ENCODE measurements around the gene ZNF732.
"Not testable (repeated sequence)": the region's sequence is repeated elsewhere in the genome, so short reads cannot be mapped to it uniquely, and the experiment has no call there.

ZNF732 gene

GRCh38 chr4:304516-304915, 758 bp downstream of the ZNF732 start:
- not testable (repeated sequence) for H3K27ac Mint-ChIP-seq (ENCODE audit: low read depth)

GRCh38 chr4:302381-302780, 2.9 kb downstream of the ZNF732 start:
- DNase-seq (ENCODE audit: low spot score in 2 of 2) (no peak), ATAC-seq (replicated peaks; ENCODE audit: extremely low read depth, poor library complexity, severe bottlenecking) (no peak)
- H3K4me1 Mint-ChIP-seq = peaks cover 13% of the 10 kb centered on the region
- H3K36me3 Mint-ChIP-seq (ENCODE audit: insufficient read depth) = peaks cover 2% of the 10 kb centered on the region
- peaks cover 27% of the 10 kb centered on the region for H3K27me3 Mint-ChIP-seq
- no peak overlapping the region for H3K4me3 Mint-ChIP-seq
- H3K9me3 Mint-ChIP-seq = peaks cover 13% of the 10 kb centered on the region
- no peak overlapping the region for H3K27ac Mint-ChIP-seq (ENCODE audit: low read depth)

More at GRCh38 chr4:304516-304915, 758 bp downstream of the ZNF732 start:
- not testable (repeated sequence) for ATAC-seq (replicated peaks; ENCODE audit: extremely low read depth, poor library complexity, severe bottlenecking); H3K4me3 Mint-ChIP-seq; DNase-seq (ENCODE audit: low spot score in 2 of 2); H3K36me3 Mint-ChIP-seq (ENCODE audit: insufficient read depth)
- Mint-ChIP-seq H3K4me1 (peaks cover 13% of the 10 kb centered on the region), H3K27me3 (peaks cover 27% of the 10 kb centered on the region), H3K9me3 (peaks cover 13% of the 10 kb centered on the region)

GRCh38 chr4:294732-295131, 10.5 kb downstream of the ZNF732 start:
- no peak overlapping the region for H3K4me3 Mint-ChIP-seq
- no peak overlapping the region for H3K27ac Mint-ChIP-seq (ENCODE audit: low read depth)
- peaks cover 2% of the 10 kb centered on the region for H3K36me3 Mint-ChIP-seq (ENCODE audit: insufficient read depth)
- DNase-seq (ENCODE audit: low spot score in 2 of 2) = no peak
- no peak for ATAC-seq (replicated peaks; ENCODE audit: extremely low read depth, poor library complexity, severe bottlenecking)
- H3K9me3 Mint-ChIP-seq = no peaks in the 10 kb centered on the region
- H3K4me1 Mint-ChIP-seq = no peaks in the 10 kb centered on the region
- no peaks in the 10 kb centered on the region for H3K27me3 Mint-ChIP-seq

- Mint-ChIP-seq H3K4me3 (no peak overlapping the region), H3K27me3 (no peaks in the 10 kb centered on the region), H3K36me3 (ENCODE audit: insufficient read depth) (no peaks in the 10 kb centered on the region), H3K9me3 (peaks cover 5% of the 10 kb centered on the region), H3K27ac (ENCODE audit: low read depth) (no peak overlapping the region), H3K4me1 (no peaks in the 10 kb centered on the region)
- ATAC-seq (replicated peaks; ENCODE audit: extremely low read depth, poor library complexity, severe bottlenecking) = no peak
- no peak for DNase-seq (ENCODE audit: low spot score in 2 of 2)
These were observed 16.4 kb downstream of the ZNF732 start for GRCh38 chr4:288891-289290.

- Mint-ChIP-seq H3K9me3 (peaks cover 18% of the 10 kb centered on the region), H3K27ac (ENCODE audit: low read depth) (no peak overlapping the region), H3K36me3 (ENCODE audit: insufficient read depth) (no peaks in the 10 kb centered on the region), H3K27me3 (no peaks in the 10 kb centered on the region), H3K4me3 (no peak overlapping the region), H3K4me1 (no peaks in the 10 kb centered on the region)
- DNase-seq (ENCODE audit: low spot score in 2 of 2) = no peak
- no peak for ATAC-seq (replicated peaks; ENCODE audit: extremely low read depth, poor library complexity, severe bottlenecking)
These were observed 31.8 kb downstream of the ZNF732 start for GRCh38 chr4:273309-274017.

GRCh38 chr4:271492-272103, 33.7 kb downstream of the ZNF732 start:
- Mint-ChIP-seq H3K27ac (ENCODE audit: low read depth) (no peak overlapping the region), H3K9me3 (peaks cover 18% of the 10 kb centered on the region), H3K36me3 (ENCODE audit: insufficient read depth) (no peaks in the 10 kb centered on the region)

GRCh38 chr4:259240-259639, 46.0 kb downstream of the ZNF732 start:
- not testable (repeated sequence) for H3K4me3 Mint-ChIP-seq
- H3K9me3 Mint-ChIP-seq = peaks cover 36% of the 10 kb centered on the region

More at GRCh38 chr4:271492-272103, 33.7 kb downstream of the ZNF732 start:
- no peaks in the 10 kb centered on the region for H3K4me1 Mint-ChIP-seq
- H3K4me3 Mint-ChIP-seq = no peak overlapping the region
- no peaks in the 10 kb centered on the region for H3K27me3 Mint-ChIP-seq
- ATAC-seq (replicated peaks; ENCODE audit: extremely low read depth, poor library complexity, severe bottlenecking) (no peak), DNase-seq (ENCODE audit: low spot score in 2 of 2) (no peak)

GRCh38 chr4:256492-256891, 48.8 kb downstream of the ZNF732 start:
- Mint-ChIP-seq H3K9me3 (peaks cover 25% of the 10 kb centered on the region), H3K36me3 (ENCODE audit: insufficient read depth) (no peaks in the 10 kb centered on the region), H3K4me1 (no peaks in the 10 kb centered on the region), H3K27ac (ENCODE audit: low read depth) (no peak overlapping the region), H3K27me3 (no peaks in the 10 kb centered on the region), H3K4me3 (no peak overlapping the region)
- ATAC-seq (replicated peaks; ENCODE audit: extremely low read depth, poor library complexity, severe bottlenecking) = no peak
- DNase-seq (ENCODE audit: low spot score in 2 of 2) = no peak

More at GRCh38 chr4:259240-259639, 46.0 kb downstream of the ZNF732 start:
- ATAC-seq (replicated peaks; ENCODE audit: extremely low read depth, poor library complexity, severe bottlenecking); H3K4me1 Mint-ChIP-seq; H3K27me3 Mint-ChIP-seq; H3K36me3 Mint-ChIP-seq (ENCODE audit: insufficient read depth); DNase-seq (ENCODE audit: low spot score in 2 of 2); H3K27ac Mint-ChIP-seq (ENCODE audit: low read depth): not testable (repeated sequence)

GRCh38 chr4:253936-254756, 51.1 kb downstream of the ZNF732 start:
- H3K36me3 Mint-ChIP-seq (ENCODE audit: insufficient read depth) = no peaks in the 10 kb centered on the region
- H3K9me3 Mint-ChIP-seq = peaks cover 18% of the 10 kb centered on the region
- H3K4me1 Mint-ChIP-seq = no peaks in the 10 kb centered on the region
- DNase-seq (ENCODE audit: low spot score in 2 of 2) = no peak
- H3K27ac Mint-ChIP-seq (ENCODE audit: low read depth) = no peak overlapping the region
- no peak overlapping the region for H3K4me3 Mint-ChIP-seq
- ATAC-seq (replicated peaks; ENCODE audit: extremely low read depth, poor library complexity, severe bottlenecking) = no peak
- H3K27me3 Mint-ChIP-seq = no peaks in the 10 kb centered on the region

- H3K9me3 Mint-ChIP-seq = peaks cover 19% of the 10 kb centered on the region
- no peak overlapping the region for H3K27ac Mint-ChIP-seq (ENCODE audit: low read depth)
- no peak overlapping the region for H3K4me3 Mint-ChIP-seq
- no peaks in the 10 kb centered on the region for H3K36me3 Mint-ChIP-seq (ENCODE audit: insufficient read depth)
- ATAC-seq (replicated peaks; ENCODE audit: extremely low read depth, poor library complexity, severe bottlenecking) (no peak), DNase-seq (ENCODE audit: low spot score in 2 of 2) (no peak)
- no peaks in the 10 kb centered on the region for H3K4me1 Mint-ChIP-seq
- H3K27me3 Mint-ChIP-seq = no peaks in the 10 kb centered on the region
These were observed 53.1 kb downstream of the ZNF732 start for GRCh38 chr4:252065-252601.

- Mint-ChIP-seq H3K36me3 (ENCODE audit: insufficient read depth) (peaks cover 3% of the 10 kb centered on the region), H3K27me3 (peaks cover 7% of the 10 kb centered on the region), H3K4me3 (no peak overlapping the region), H3K9me3 (peaks cover 5% of the 10 kb centered on the region), H3K4me1 (peaks cover 11% of the 10 kb centered on the region), H3K27ac (ENCODE audit: low read depth) (no peak overlapping the region)
- ATAC-seq (replicated peaks; ENCODE audit: extremely low read depth, poor library complexity, severe bottlenecking) = no peak
- DNase-seq (ENCODE audit: low spot score in 2 of 2) = peak; percentile 30 to 51
These were observed 60.8 kb downstream of the ZNF732 start for GRCh38 chr4:244471-244870.

- Mint-ChIP-seq H3K27me3 (peaks cover 7% of the 10 kb centered on the region), H3K27ac (ENCODE audit: low read depth) (no peak overlapping the region), H3K9me3 (peaks cover 5% of the 10 kb centered on the region), H3K4me1 (peaks cover 11% of the 10 kb centered on the region), H3K36me3 (ENCODE audit: insufficient read depth) (peaks cover 3% of the 10 kb centered on the region), H3K4me3 (no peak overlapping the region)
- no peak for DNase-seq (ENCODE audit: low spot score in 2 of 2)
- ATAC-seq (replicated peaks; ENCODE audit: extremely low read depth, poor library complexity, severe bottlenecking) = no peak
These were observed 61.8 kb downstream of the ZNF732 start for GRCh38 chr4:243426-243825.

Data from central memory CD8-positive, alpha-beta T cell (primary cell).